GM19438 (cell line): ENCODE data around the gene ACIN1.

Experiments
- ATAC-seq: cut with Tn5 transposase; IDR thresholded peaks from one replicate; pipeline ENCODE4 v1.9.1; 2021; ENCODE audit warnings: low read depth; ENCODE audit not compliant: unreplicated experiment

Gene ACIN1

GRCh38 chr14:23094666-23095195, at the start of gene ACIN1:
Gene ACIN1, minus strand, starts transcription at chr14:23095136. Its CDS starts 24 bp downstream, at chr14:23095112.
- peak; percentile 36 for ATAC-seq

- ATAC-seq = no peak
Observed at GRCh38 chr14:23143911-23144310, 49.0 kb upstream of the ACIN1 start.

GRCh38 chr14:23142826-23143225, 47.9 kb upstream of the ACIN1 start:
- no peak for ATAC-seq

- no peak for ATAC-seq
Observed at GRCh38 chr14:23141706-23142444, 46.9 kb upstream of the ACIN1 start.

- no peak for ATAC-seq
Observed at GRCh38 chr14:23140371-23140770, 45.4 kb upstream of the ACIN1 start.

GRCh38 chr14:23139874-23140273, 44.9 kb upstream of the ACIN1 start:
- ATAC-seq = no peak

GRCh38 chr14:23137813-23138535, 43.0 kb upstream of the ACIN1 start:
- no peak for ATAC-seq

- ATAC-seq = no peak
Observed at GRCh38 chr14:23137192-23137812, 42.4 kb upstream of the ACIN1 start.

GRCh38 chr14:23136566-23137133, 41.7 kb upstream of the ACIN1 start:
- no peak for ATAC-seq

- no peak for ATAC-seq
Observed at GRCh38 chr14:23132970-23133369, 38.0 kb upstream of the ACIN1 start.

GRCh38 chr14:23131482-23131881, 36.5 kb upstream of the ACIN1 start:
- ATAC-seq = no peak

- ATAC-seq = no peak
Observed at GRCh38 chr14:23130871-23131270, 35.9 kb upstream of the ACIN1 start.

GRCh38 chr14:23129759-23130316, 34.9 kb upstream of the ACIN1 start:
- ATAC-seq = no peak

GRCh38 chr14:23128969-23129758, 34.2 kb upstream of the ACIN1 start:
- ATAC-seq = no peak

- ATAC-seq = no peak
Observed at GRCh38 chr14:23127861-23128260, 32.9 kb upstream of the ACIN1 start.

GRCh38 chr14:23126548-23127278, 31.8 kb upstream of the ACIN1 start:
- no peak for ATAC-seq

- ATAC-seq = no peak
Observed at GRCh38 chr14:23125933-23126524, 31.1 kb upstream of the ACIN1 start.

- ATAC-seq = no peak
Observed at GRCh38 chr14:23125011-23125410, 30.1 kb upstream of the ACIN1 start.
